Kidney glomerular epithelial cell (primary cell): Measurements from ENCODE around the gene TWIST2.

Source experiments
- DNase-seq: peaks from one replicate; lab custom pipeline; 2025; lab: John Stamatoyannopoulos, UW

TWIST2 gene

GRCh38 chr2:238838786-238839327 lies 9.0 kb upstream of the TWIST2 start:
- no peak for DNase-seq

- no peak for DNase-seq
Observed at GRCh38 chr2:238839428-238839827, 8.5 kb upstream of the TWIST2 start.

DNA sequence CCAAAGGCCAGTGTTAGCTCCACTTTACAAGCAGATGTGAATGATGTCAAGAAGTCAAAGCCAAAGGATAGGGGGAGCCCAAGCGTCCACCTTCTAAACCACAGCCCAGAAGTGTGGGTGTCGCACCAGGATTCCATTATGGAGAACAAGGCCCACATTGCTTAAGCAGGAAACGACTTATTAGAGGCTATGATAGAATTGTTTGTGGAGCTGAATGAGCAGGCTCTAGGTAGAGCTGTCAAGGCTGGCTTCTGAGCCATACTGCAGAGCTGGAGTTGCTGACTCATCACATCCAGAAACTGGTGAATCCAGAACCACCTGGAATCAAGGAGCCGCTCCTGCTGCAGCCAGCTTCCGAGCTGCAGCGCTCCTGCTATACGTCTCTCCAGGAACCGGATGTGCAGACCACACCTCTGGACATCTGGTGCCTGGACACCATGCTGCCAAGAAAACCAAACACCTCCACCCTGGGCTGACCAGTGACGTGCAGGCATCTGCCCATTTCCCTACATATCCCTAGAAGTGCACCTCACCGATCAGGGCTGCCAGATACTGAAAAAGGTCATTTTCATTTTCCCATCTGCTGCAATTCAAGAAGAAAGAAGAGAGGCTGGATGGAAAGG lies 6.2 kb upstream of the TWIST2 start:
- DNase-seq: no peak

- no peak for DNase-seq
Observed at GRCh38 chr2:238843476-238843875, 4.4 kb upstream of the TWIST2 start.

DNA sequence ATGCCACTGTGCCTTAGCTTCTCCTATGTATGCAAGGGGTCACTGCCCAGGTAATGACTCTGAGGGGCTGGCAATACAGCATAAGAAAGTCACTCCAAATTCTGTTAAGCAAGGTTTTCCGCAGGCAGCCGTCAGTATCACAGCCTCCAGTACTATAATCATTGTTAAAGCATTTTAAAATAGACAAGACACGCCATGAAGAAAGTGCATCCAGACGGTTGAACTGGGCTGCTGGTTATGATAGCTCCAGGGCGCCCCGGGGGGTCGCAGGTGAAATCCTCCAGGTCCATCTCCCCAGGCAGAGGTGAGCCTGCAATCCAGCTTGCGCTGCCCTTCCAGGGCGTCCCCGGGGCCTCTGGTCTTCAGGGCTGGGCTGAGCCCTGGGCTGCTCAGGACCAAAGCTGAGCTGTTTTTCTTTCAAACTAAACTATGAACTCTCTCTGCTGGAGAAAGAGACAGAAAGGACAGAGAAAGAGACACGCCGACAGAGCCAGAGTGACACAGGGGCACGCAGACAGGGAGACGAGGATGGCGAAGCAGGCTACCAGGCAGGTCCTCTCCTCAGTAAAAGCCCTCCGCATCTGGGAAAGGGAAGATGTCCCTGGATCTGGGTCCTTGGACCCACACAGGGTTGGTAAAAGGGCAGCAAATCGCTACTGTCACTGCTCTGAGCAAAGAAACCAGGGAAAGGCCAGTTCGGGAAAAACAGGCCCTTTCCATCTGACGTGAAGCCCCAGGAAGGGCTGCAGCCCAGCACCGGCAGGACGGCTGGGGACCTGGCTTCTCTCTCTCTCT lies 2.1 kb upstream of the TWIST2 start:
- no peak for DNase-seq

DNA sequence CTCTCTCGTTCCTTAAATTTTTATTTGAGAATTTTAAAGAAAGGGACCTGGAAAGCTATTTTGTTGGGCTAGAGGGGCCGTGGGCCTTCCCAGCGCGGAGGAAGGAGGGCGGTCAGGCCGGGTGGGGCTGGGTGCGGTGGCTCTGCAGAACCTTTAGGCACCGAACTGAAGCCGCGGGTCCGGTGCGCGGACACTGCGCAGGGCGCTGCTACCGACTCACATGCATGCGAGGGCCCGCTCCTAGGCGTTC lies 1.6 kb upstream of the TWIST2 start:
- no peak for DNase-seq

DNA sequence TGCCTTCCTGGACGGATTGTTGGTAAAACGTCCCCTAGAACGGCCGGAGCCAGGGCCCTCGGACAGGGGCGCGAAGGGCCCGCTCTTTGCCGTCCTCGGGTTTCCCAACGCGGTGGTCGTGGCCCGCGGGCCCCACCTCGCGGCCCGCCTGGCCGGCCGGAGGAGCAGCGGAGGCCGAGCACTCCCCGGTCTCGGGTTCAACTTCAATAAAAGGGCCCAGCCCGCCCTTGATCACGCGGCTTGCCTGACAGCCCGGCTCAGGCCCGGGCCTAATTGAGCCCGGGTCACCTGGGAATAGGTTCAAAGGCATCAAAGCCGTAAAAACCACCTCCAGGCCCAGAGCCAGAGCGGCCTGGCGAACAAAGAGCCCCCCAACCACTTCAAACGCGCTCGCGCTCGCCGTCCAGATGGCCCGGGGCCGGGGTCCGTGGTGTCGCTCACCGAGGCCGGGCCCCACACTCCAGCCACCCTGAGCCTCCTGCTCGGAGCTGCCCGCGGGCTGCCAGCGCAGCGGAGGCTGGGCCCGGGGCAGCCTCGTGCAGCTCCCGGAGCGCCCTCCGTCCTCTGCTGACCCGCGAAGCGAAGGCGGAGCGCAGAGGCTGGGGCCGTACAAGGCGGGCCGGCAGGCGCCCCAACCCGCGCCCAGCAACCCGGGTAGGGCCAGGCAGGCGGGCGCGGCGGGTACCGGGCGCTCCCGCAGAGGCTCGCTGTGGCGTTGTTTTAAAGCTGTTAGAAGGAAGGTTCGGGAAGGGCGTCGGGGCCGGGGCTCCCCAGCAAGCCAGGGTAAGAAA lies 1.1 kb upstream of the TWIST2 start:
- DNase-seq: no peak

GRCh38 chr2:238847419-238847801 lies 475 bp upstream of the TWIST2 start:
- no peak for DNase-seq

- DNase-seq: no peak
Observed at GRCh38 chr2:238848691-238848975, 748 bp downstream of the TWIST2 start.

GRCh38 chr2:238848976-238849853 lies 1.3 kb downstream of the TWIST2 start:
- DNase-seq: no peak

- no peak for DNase-seq
Observed at GRCh38 chr2:238850091-238850490, 2.2 kb downstream of the TWIST2 start.

DNA sequence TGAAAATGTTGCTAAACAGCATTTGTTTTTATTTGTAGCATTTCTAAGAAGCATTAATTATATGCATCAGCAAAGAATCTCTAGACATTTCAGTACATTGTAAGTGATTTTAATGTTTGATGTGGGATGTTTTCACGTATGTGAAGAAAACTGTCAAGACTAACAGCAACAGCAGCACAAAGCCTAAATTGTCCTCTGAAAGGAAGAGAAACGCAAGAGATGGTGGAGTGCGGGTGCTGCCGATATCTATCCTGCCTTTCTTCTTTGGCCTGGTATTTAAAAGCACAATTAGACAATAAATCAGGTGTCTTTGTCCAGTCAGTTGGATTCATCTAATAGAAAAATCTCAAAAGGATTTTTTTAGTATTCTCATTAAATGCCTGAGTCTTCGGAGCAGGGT lies 3.1 kb downstream of the TWIST2 start:
- no peak for DNase-seq

DNA sequence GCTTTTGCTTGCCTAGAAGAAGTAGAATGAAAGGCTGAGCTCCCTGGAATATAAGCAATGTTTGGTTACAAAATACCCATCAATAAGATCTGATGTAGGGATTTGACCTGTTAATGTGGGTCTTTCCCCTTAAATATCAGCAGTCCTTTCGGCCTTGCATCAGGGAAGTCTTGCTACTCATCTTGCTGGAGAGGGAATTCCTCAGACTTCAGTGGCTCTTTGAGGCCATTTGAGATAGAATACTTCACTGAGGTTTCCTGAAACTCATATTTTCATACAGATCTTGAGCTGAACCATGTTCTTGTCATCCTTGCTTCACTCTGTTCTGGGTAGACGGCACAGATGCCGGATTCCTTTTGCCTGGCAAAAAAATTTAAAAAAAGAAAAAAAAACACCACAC lies 3.9 kb downstream of the TWIST2 start:
- DNase-seq: no peak

GRCh38 chr2:238852206-238852869 lies 4.5 kb downstream of the TWIST2 start:
- DNase-seq: no peak

DNA sequence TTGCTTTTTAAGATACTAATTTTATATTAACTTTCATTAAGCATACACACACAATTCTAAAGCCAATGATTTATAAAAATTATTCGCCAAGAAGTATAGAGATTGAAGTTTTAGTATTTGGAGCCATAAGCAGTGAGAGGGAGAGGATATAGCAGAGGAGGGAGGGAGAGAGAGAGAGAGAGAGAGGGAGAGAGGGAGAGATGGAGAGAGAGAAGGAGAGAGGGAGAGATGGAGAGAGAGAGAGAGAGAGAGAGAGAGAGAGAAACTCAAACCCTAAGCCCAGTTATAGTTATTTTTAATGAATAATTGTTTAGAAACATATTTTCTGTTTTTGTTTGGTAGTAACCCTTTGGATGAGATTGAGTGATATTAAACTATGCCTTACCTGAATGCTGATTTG lies 5.3 kb downstream of the TWIST2 start:
- no peak for DNase-seq

DNA sequence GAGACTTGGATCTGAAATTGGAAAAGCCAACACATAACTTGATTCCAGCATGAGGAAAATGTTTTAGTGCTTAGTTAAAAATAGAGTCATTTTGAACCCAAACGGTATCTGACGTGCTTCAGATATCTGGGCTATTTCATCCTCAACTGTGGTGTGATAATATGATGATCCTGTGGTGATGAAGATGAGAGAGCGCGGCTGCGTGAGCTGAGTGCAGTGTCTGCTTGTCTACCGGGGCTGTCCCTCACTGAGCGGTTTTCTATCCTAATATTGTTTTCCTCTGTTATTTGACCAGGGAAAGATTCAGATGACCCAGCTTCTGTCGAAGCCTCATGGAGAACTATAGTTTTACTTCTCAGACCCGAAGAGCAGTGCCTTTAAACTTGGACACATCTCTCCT lies 5.8 kb downstream of the TWIST2 start:
- DNase-seq: no peak

- no peak for DNase-seq
Observed at GRCh38 chr2:238854246-238854645, 6.4 kb downstream of the TWIST2 start.

DNA sequence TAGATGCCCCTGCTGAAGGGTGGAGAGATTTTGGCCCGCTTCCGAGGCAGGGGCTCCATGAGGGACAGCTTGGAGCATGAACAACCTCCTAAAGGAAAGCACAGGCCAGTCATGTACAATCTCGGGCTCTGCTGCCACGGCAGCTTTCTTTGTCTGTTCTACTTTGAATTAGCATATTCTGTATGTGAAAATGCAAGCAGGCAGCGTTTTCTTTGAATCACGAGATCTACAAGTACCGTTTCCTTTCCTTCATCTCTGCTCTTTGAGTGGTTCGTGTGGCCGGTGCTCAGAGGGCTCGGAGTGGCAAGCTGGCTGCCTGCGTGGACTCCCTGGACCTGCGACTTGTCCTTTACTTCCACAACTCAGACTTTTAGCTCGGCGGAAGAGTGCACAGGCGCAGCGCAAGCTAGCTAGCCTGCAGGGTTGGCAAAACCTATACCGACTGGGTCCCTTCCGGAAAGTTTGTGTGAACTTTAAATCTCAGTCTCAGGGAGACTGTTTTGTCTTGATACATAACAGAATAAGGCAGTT lies 6.9 kb downstream of the TWIST2 start:
- no peak for DNase-seq

- DNase-seq: no peak
Observed at GRCh38 chr2:238855299-238855698, 7.4 kb downstream of the TWIST2 start.

DNA sequence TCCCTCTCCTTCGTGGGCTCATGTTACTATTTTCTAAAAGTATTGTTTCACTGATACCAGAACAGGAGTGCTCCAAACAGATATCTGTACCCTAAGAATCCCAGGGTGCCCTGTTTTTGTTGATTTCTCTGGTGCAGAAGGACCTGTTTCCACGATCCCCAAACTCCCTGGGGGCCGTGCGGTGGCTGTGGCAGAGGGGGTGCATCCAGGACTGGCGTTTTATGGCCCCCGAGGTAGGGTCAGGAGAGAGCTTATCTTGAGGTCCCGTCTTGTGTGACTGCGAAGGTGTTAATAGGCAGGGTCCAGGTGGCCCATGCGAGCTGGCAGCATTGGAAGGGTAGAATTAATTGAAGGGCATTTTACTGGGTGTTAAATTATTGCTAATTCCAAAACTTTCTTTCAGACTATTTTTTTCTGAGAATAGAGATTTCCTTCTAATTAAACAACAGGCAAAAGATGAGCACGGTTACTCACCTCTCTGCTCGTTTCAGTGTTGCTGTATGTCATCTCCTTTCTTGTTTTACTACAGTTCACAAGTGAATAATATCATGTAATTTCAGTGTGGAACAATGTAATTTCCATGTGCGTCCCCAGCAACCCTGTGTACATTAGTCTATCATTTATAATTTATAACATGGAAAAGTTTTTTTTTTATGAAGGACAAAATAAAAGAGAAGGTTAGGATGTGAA lies 8.2 kb downstream of the TWIST2 start:
- no peak for DNase-seq
